ENCODE measurements around the gene OR12D3.
"Not testable (repeated sequence)": the region's sequence is repeated elsewhere in the genome, so short reads cannot be mapped to it uniquely, and the experiment has no call there.

Gene OR12D3

GRCh38 chr6:29375191-29375590 lies at the start of gene OR12D3:
OR12D3 (minus strand) TSS chr6:29375291; CDS start chr6:29375287, 4 bp downstream.
- DNase-seq (ENCODE audit: low read depth): no peak

GRCh38 chr6:29424575-29424974 lies 49.5 kb upstream of the OR12D3 start:
- no peak for DNase-seq (ENCODE audit: low read depth)

GRCh38 chr6:29424168-29424567 lies 49.1 kb upstream of the OR12D3 start:
- no peak for DNase-seq (ENCODE audit: low read depth)

- DNase-seq (ENCODE audit: low read depth): no peak
Measured at GRCh38 chr6:29419516-29419915, 44.4 kb upstream of the OR12D3 start.

GRCh38 chr6:29414588-29414987 lies 39.5 kb upstream of the OR12D3 start, which contains the start of gene OR12D1:
OR12D1 (plus strand) TSS chr6:29414928.
- DNase-seq (ENCODE audit: low read depth): no peak

GRCh38 chr6:29403801-29404200 lies 28.7 kb upstream of the OR12D3 start:
- DNase-seq (ENCODE audit: low read depth): no peak

GRCh38 chr6:29399525-29399924 lies 24.4 kb upstream of the OR12D3 start:
- no peak for DNase-seq (ENCODE audit: low read depth)

- no peak for DNase-seq (ENCODE audit: low read depth)
Measured at GRCh38 chr6:29395331-29395730, 20.2 kb upstream of the OR12D3 start, which contains the start of gene OR12D2. OR12D2 (plus strand) TSS chr6:29395631; CDS start chr6:29396700, 1,069 bp downstream.

- no peak for DNase-seq (ENCODE audit: low read depth)
Measured at GRCh38 chr6:29388533-29388932, 13.4 kb upstream of the OR12D3 start.

- DNase-seq (ENCODE audit: low read depth): peak; percentile 11
Measured at GRCh38 chr6:29376003-29376402, 912 bp upstream of the OR12D3 start.

GRCh38 chr6:29368765-29369164 lies 6.3 kb downstream of the OR12D3 start, which contains the start of gene OR5V1:
OR5V1 (minus strand) TSS chr6:29368865; CDS start chr6:29356195, 12,670 bp downstream.
- no peak for DNase-seq (ENCODE audit: low read depth)

GRCh38 chr6:29355603-29356002 lies 19.5 kb downstream of the OR12D3 start:
- no peak for DNase-seq (ENCODE audit: low read depth)

GRCh38 chr6:29354980-29355379 lies 20.1 kb downstream of the OR12D3 start:
- DNase-seq (ENCODE audit: low read depth): no peak

- not testable (repeated sequence) for DNase-seq (ENCODE audit: low read depth)
Measured at GRCh38 chr6:29349348-29349747, 25.7 kb downstream of the OR12D3 start.

GRCh38 chr6:29345380-29345779 lies 29.7 kb downstream of the OR12D3 start:
- DNase-seq (ENCODE audit: low read depth): no peak

- no peak for DNase-seq (ENCODE audit: low read depth)
Measured at GRCh38 chr6:29336269-29336668, 38.8 kb downstream of the OR12D3 start.

- no peak for DNase-seq (ENCODE audit: low read depth)
Measured at GRCh38 chr6:29332676-29333075, 42.4 kb downstream of the OR12D3 start.

- no peak for DNase-seq (ENCODE audit: low read depth)
Measured at GRCh38 chr6:29325777-29326176, 49.3 kb downstream of the OR12D3 start.
